K562 (cell line): Measurements from ENCODE around the gene PFN3. TPM values are rescaled to one million over a fixed set of nuclear protein-coding genes. Genes with fewer than 3 reads are reported as not detected.
A peak's percentile ranks its signal among the peaks of the same experiment; 100 is the strongest.

ENCODE experiments used
- ATAC-seq: fragments of 200-7000 bp; cut with Tn5 transposase; 3 replicates; pipeline ENCODE4 v1.9.1; 2020; ENCODE audit warnings: moderate library complexity
- BruUV-seq: library from RNA; stranded (reverse); fragments of 400-500 nt; replicated peaks from 2 replicates; lab custom pipeline; 2021; lab: Mats Ljungman, UMichigan
- CTCF ChIA-PET: fragments of 300-600 bp; formaldehyde crosslinking; extraction: SDS; loops from one replicate; lab custom pipeline; 2021; ENCODE audit warnings: low intra/inter-chr PET ratio; lab: Yijun Ruan, JAX
- POLR2A ChIA-PET: fragments of 300-600, 350-650 bp; sonication (Branson Sonifier 250); formaldehyde crosslinking; extraction: SDS; loops from one replicate; lab custom pipeline; 2021; ENCODE audit warnings: antibody characterized with exemption, inconsistent platforms; lab: Yijun Ruan, JAX
- DNase-seq, 4 experiments: peaks; one replicate each; pipeline versions ENCODE4 v3.0.0 to v3.0.0-alpha.2; 2011 to 2018; ENCODE audit warnings: low spot score in 3 of 4, mixed read lengths in 3 of 4; ENCODE audit errors: extremely low read depth in 1 of 4
- FAIRE-seq: peaks from 2 replicates; lab custom pipeline; 2011; peaks lifted over from hg19 to GRCh38; lab: Jason Lieb, UNC
- H2AFZ ChIP-seq: 2 replicates; pipeline ENCODE4 v1.6.0; 2011; ENCODE audit warnings: low read depth, low read length, control low read depth, inconsistent platforms
- H3K27ac ChIP-seq: fragments of 200-600 bp; 3 replicates; pipeline ENCODE4 v1.8.0; 2011; ENCODE audit warnings: low read depth, mild to moderate bottlenecking, control low read depth, inconsistent platforms, low read length, moderate library complexity, mixed read lengths; ENCODE audit errors: extremely low read depth
- H3K27me3 ChIP-seq, 2 experiments: fragments of 300-600 bp in 1 of 2; 2 replicates in 1 of 2; 3 replicates in 1 of 2; pipeline versions ENCODE4 v1.6.0 to v1.8.0; 2011; ENCODE audit warnings: inconsistent platforms in 2 of 2, low read length in 2 of 2, mild to moderate bottlenecking in 1 of 2, mixed read lengths in 1 of 2, moderate library complexity in 1 of 2; ENCODE audit not compliant: control insufficient read depth in 2 of 2, insufficient read depth in 2 of 2
- H3K36me3 ChIP-seq: fragments of 300-600 bp; 3 replicates; pipeline ENCODE4 v1.8.0; 2011; ENCODE audit warnings: mild to moderate bottlenecking, low read length, inconsistent platforms; ENCODE audit not compliant: control insufficient read depth, insufficient read depth
- H3K4me1 ChIP-seq, 2 experiments: fragments of 200-600 bp in 1 of 2; replicated peaks in 1 of 2; 2 replicates in 1 of 2; 3 replicates in 1 of 2; pipeline versions ENCODE4 v1.5.1 to v1.8.0; 2011; ENCODE audit warnings: inconsistent platforms in 2 of 2, low read length in 2 of 2, mild to moderate bottlenecking in 1 of 2, mixed read lengths in 1 of 2, moderate library complexity in 1 of 2; ENCODE audit not compliant: control insufficient read depth in 2 of 2, insufficient read depth in 2 of 2
- H3K4me2 ChIP-seq: 2 replicates; pipeline ENCODE4 v1.6.1; 2011; ENCODE audit warnings: low read length, control low read depth, inconsistent platforms, mixed read lengths; ENCODE audit not compliant: insufficient read depth
- H3K4me3 ChIP-seq: fragments of 200-600 bp; sonication (generic), shearing (Covaris generic); 2 replicates; pipeline ENCODE4 v1.5.1; 2016; ENCODE audit warnings: control low read depth, inconsistent platforms
- H3K79me2 ChIP-seq: fragments of 200-600 bp; 3 replicates; pipeline ENCODE4 v1.8.0; 2011; ENCODE audit warnings: low read length, inconsistent platforms; ENCODE audit not compliant: control insufficient read depth, insufficient read depth
- H3K9ac ChIP-seq, 2 experiments: 2 replicates each; pipeline versions ENCODE4 v1.6.0 to v1.6.1; 2011; ENCODE audit warnings: low read depth in 2 of 2, low read length in 2 of 2, control low read depth in 1 of 2, inconsistent platforms in 1 of 2, mild to moderate bottlenecking in 1 of 2, mixed read lengths in 1 of 2; ENCODE audit not compliant: insufficient read depth in 1 of 2
- H3K9me1 ChIP-seq: one replicate; pipeline ENCODE4 v1.6.0; 2011; ENCODE audit warnings: inconsistent platforms, mild to moderate bottlenecking, low read length, moderate library complexity; ENCODE audit not compliant: control insufficient read depth, insufficient read depth
- H3K9me3 ChIP-seq: replicated peaks from 2 replicates; pipeline ENCODE4 v1.5.1; 2011; ENCODE audit warnings: low read depth, low read length, inconsistent platforms; ENCODE audit not compliant: control insufficient read depth, insufficient read depth
- H4K20me1 ChIP-seq: replicated peaks from 2 replicates; pipeline ENCODE4 v1.6.1; 2011; ENCODE audit warnings: low read length, inconsistent platforms, mixed read lengths; ENCODE audit not compliant: control insufficient read depth, insufficient read depth
- HNRNPUL1 ChIP-seq: fragments of 200-400 bp; formaldehyde crosslinking; IDR thresholded peaks from 2 replicates; pipeline ENCODE4 v1.6.1; 2017; ENCODE audit warnings: low read length
- MXD1 ChIP-seq: fragments of 250-450 bp; sonication (Bioruptor Pico); IDR thresholded peaks from 2 replicates; pipeline ENCODE4 v1.8.0; 2021; ENCODE audit warnings: borderline replicate concordance, mild to moderate bottlenecking, moderate library complexity; ENCODE audit not compliant: poor library complexity, severe bottlenecking
- NONO ChIP-seq, 2 experiments: fragments of 200-400 bp in 1 of 2; fragments of 450-650 bp in 1 of 2; formaldehyde crosslinking in 1 of 2; IDR thresholded peaks; 2 replicates each; pipeline ENCODE4 v1.6.1; 2017; ENCODE audit warnings: low read depth in 2 of 2, mild to moderate bottlenecking in 2 of 2, moderate library complexity in 2 of 2, low read length in 1 of 2
- RAD51 ChIP-seq: fragments of 450-650 bp; IDR thresholded peaks from 2 replicates; pipeline ENCODE4 v1.7.1; 2016; ENCODE audit warnings: low read depth, mild to moderate bottlenecking, borderline replicate concordance
- RERE ChIP-seq: sonication (generic); formaldehyde crosslinking; IDR thresholded peaks from 2 replicates; pipeline ENCODE4 v1.8.0; 2023; ENCODE audit warnings: missing genetic modification reagents, mild to moderate bottlenecking, borderline replicate concordance
- RFX5 ChIP-seq: IDR thresholded peaks from 2 replicates; pipeline ENCODE4 v1.6.1; 2011; ENCODE audit warnings: low read depth, mild to moderate bottlenecking, improper control_type of control experiment, low read length
- SNRNP70 ChIP-seq: fragments of 200-400 bp; formaldehyde crosslinking; optimal IDR thresholded peaks from 2 replicates; pipeline ENCODE3; 2017; ENCODE audit warnings: low read depth, low read length
- SRSF1 ChIP-seq: fragments of 200-400 bp; formaldehyde crosslinking; IDR thresholded peaks from 2 replicates; pipeline ENCODE4 v1.6.1; 2017; ENCODE audit warnings: mild to moderate bottlenecking, low read depth, low read length, moderate library complexity
- THRAP3 ChIP-seq: fragments of 450-650 bp; IDR thresholded peaks from 2 replicates; pipeline ENCODE4 v1.6.1; 2016; ENCODE audit warnings: mild to moderate bottlenecking, inconsistent platforms, borderline replicate concordance
- ZBTB26 ChIP-seq: fragments of 450-650 bp; formaldehyde crosslinking; IDR thresholded peaks from 2 replicates; pipeline ENCODE4 v1.4.0; 2022; ENCODE audit warnings: missing genetic modification characterization
- ZNF41 ChIP-seq: fragments of 250-450 bp; sonication (Bioruptor Pico); conservative IDR thresholded peaks from 2 replicates; pipeline ENCODE4 v1.4.0; 2020; ENCODE audit warnings: mild to moderate bottlenecking
- WGBS: fragments of 100-300 bp; shearing (Covaris generic); methylation state at CpG from one replicate; pipeline ENCODE4 v1.1.6; 2016; ENCODE audit warnings: low coverage, mixed read lengths; ENCODE audit not compliant: insufficient coverage; ENCODE audit errors: missing lambda C conversion rate; 5-methylcytosine and 5-hydroxymethylcytosine counted together
- in situ Hi-C: fragments of 300-500 bp; cut with MboI; formaldehyde crosslinking; loops from 4 replicates; pipeline ENCODE4 v1.15.0; 2018; ENCODE audit warnings: inconsistent platforms, mixed read lengths
- intact Hi-C: fragments of 100-400 bp; cut with micrococcal nuclease; formaldehyde crosslinking; loops from 2 replicates; pipeline ENCODE4 v1.14.2; 2022
- polyA plus RNA-seq, 8 experiments: library from polyadenylated mRNA; depleted of rRNA in 4 of 8; stranded (reverse) in 5 of 8; unstranded in 3 of 8; fragments of >200 nt; fragmentation: Nextera tagmentation in 2 of 8; fragmentation: Illumina TruSeq in 1 of 8; extraction: Ambion mirVana in 2 of 8; extraction: Trizol in 1 of 8; gene quantifications; 2 replicates each; pipeline versions ENCODE4 v1.2.1 to v1.2.3, GENCODE V29; 2011 to 2014; ENCODE audit warnings: inconsistent platforms in 1 of 8, missing spikeins in 1 of 8
- total RNA-seq, 7 experiments: library from RNA; depleted of rRNA in 6 of 7; stranded (reverse); fragments of >200 nt in 6 of 7; fragmentation: Illumina TruSeq in 2 of 7; extraction: Trizol in 2 of 7; gene quantifications; 2 replicates each; pipeline versions ENCODE4 v1.2.1 to v1.2.3, GENCODE V29; 2011 to 2021; ENCODE audit warnings: low replicate concordance in 1 of 7

Gene PFN3
- total and polyA plus RNA-seq, 9 of the 15 experiments (the other 6 are each of a cell fraction or from before 2014, with no cell fraction given) = not detected

- TF ChIP-seq RERE (CRISPR knock-in tag) = 0 out of 2 replicates have a peak, but pooled peaks have one; percentile 26
- TF ChIP-seq RFX5 = no peak
These were observed 31.1 kb upstream of the PFN3 start (continued) for GRCh38 chr5:177431317-177432142.

- peaks cover 22 to 64% of the 10 kb centered on the region in 2 experiments for H3K4me1 ChIP-seq
- ChIA-PET CTCF (no interaction called here), POLR2A (interaction anchor here (10.8 kb wide), 1 partner anchor 14 kb away, joined by 210 read pairs; the partner anchor contains the start of gene PRR7)
- 90% methylated on average over 6 of the region's 7 CpGs for WGBS
- no peaks in the 10 kb centered on the region for H3K9me3 ChIP-seq
- peaks cover 50% of the 10 kb centered on the region for H3K79me2 ChIP-seq
- FAIRE-seq (no peak), ATAC-seq (no peak), DNase-seq (no peak)
- no peaks in the 10 kb centered on the region for H3K27me3 ChIP-seq
- peaks cover 87% of the 10 kb centered on the region; the same call in 2 of the 3 replicates for H3K36me3 ChIP-seq
- H3K27ac ChIP-seq = no peak overlapping the region
- no peaks in the 10 kb centered on the region for H3K9me1 ChIP-seq
- H3K4me2 ChIP-seq = no peak overlapping the region
- BruUV-seq = no TSS peak
- no peak overlapping the region for H3K4me3 ChIP-seq
- in situ Hi-C loops (no loop called here), intact Hi-C loops (no loop called here)
- no peak overlapping the region for H2AFZ ChIP-seq
- H3K9ac ChIP-seq = peak overlapping the region in 1 of 2 experiments; percentile 60; a peak in 2 of 4 replicates
- H4K20me1 ChIP-seq = peaks cover 22% of the 10 kb centered on the region; the same call in 1 of the 2 replicates
- TF ChIP-seq SNRNP70 (no peak), NONO (IDR thresholded peaks at IDR 0.05; ENCODE audit: low read depth in 2 of 2, low read length in 1 of 2) (no peak), SRSF1 (no peak), THRAP3 (no peak), ZBTB26 (CRISPR knock-in tag) (no peak), MXD1 (CRISPR knock-in tag) (no peak), ZNF41 (CRISPR knock-in tag) (no peak), RAD51 (no peak), HNRNPUL1 (no peak)
These were observed 30.5 kb upstream of the PFN3 start for GRCh38 chr5:177430972-177431316.
